Activated CD4-positive, alpha-beta T cell treated with anti-CD3 and anti-CD28 coated beads, Interleukin-2, amount 50 U/mL, for 16 hours (primary cell): ENCODE results near the gene KIF26A.

Experiments
- DNase-seq: peaks from one replicate; pipeline ENCODE4 v3.0.0-alpha.2; 2020

Gene KIF26A

GRCh38 chr14:104181761-104182530 is 43.6 kb downstream of the KIF26A start:
- no peak for DNase-seq

- DNase-seq, result no peak
Observed at GRCh38 chr14:104182857-104183425, 44.6 kb downstream of the KIF26A start.

DNA sequence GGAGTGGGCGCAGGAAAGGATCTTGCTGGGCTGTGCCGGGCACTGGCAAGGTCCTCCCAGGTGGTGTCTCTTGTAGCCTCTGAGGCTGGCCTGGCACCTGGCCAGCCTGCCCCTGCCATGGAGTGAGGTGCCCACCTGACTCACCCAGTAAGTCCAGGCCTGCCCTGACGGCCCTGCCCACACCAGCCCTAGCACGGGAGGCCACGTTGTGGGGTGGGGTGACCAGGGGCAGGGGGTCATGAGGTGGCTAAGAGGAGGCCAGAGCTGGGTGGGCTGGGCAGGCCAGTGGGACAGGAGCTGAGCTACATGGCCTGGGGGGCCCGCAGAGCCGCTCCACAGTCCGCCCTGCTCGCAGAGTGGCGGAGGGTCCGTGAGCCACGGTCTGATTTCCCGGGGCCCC is 45.4 kb downstream of the KIF26A start:
- no peak for DNase-seq

GRCh38 chr14:104184506-104184905 is 46.1 kb downstream of the KIF26A start:
- DNase-seq, result no peak

- DNase-seq, result no peak
Observed at GRCh38 chr14:104184911-104185499, 46.6 kb downstream of the KIF26A start.

- DNase-seq, result no peak
Observed at GRCh38 chr14:104185916-104186495, 47.6 kb downstream of the KIF26A start.

- no peak for DNase-seq
Observed at GRCh38 chr14:104186575-104186974, 48.2 kb downstream of the KIF26A start.

GRCh38 chr14:104187121-104187889 is 48.9 kb downstream of the KIF26A start:
- no peak for DNase-seq

GRCh38 chr14:104187931-104188726 is 49.7 kb downstream of the KIF26A start:
- DNase-seq, result no peak

DNA sequence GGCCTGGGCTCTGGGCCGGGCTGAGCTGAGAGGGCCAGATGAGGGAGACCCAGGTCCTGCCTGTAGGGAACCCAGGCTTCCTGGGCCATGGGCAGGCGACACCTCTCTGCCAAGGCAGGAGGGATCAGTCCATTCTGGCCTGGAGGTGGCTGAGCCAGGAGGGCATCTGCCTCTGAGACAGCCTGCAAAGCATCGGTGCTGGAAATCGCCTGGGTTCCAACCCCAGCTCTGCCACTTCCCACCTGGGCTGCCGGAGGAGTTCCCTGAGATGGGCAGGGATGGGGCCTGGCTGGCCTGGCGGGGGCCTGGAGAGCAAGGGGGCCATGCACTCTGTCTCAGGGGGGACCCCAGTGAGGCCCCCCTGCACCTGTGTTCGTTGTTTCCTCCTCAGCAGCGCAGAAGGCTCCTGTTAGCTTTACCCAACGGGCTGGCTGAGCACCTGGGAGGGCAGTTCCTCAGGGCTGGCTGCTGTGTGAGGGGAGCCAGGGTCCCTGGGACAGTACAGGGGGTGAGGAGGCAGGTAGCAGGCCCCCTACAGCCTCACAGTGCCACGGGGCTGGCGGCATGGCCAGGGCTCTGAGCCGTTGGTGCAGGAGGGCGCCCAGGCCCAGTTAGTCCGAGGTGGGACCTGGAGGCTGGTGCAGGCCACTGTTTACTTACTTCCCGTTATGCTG is 50.5 kb downstream of the KIF26A start:
- DNase-seq, result no peak

- no peak for DNase-seq
Observed at GRCh38 chr14:104189629-104190335, 51.4 kb downstream of the KIF26A start.

DNA sequence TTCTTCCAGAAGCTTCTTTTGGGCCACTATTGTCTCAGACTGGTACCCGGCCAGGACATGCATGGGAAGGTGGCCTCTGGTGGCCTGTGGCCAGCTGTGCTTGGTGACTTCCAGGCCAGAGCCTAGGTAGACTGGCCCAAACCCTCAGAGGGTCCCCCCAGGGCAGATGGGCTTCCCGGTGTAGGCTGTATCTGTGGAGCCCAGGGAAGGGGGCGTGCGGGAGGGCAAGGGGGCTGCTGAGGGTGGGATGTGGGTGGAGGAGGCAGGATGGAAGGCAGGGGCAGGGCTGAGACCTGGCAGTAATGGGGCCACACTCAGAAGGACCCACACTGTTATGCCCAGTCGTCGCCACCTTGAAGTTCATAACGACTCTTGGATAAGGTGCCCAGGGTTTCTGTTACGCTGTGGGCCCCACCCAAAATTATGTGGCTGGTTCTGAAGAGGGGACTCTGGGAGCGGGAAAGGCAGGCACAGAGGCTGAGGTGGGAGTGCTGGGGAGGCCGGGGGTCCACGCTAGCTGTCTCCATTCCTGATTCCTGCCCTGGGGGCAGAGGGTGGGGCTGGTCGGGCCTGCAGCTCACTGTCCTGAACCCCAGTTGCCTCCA is 52.1 kb downstream of the KIF26A start:
- no peak for DNase-seq

- DNase-seq, result no peak
Observed at GRCh38 chr14:104191409-104191997, 53.1 kb downstream of the KIF26A start.

DNA sequence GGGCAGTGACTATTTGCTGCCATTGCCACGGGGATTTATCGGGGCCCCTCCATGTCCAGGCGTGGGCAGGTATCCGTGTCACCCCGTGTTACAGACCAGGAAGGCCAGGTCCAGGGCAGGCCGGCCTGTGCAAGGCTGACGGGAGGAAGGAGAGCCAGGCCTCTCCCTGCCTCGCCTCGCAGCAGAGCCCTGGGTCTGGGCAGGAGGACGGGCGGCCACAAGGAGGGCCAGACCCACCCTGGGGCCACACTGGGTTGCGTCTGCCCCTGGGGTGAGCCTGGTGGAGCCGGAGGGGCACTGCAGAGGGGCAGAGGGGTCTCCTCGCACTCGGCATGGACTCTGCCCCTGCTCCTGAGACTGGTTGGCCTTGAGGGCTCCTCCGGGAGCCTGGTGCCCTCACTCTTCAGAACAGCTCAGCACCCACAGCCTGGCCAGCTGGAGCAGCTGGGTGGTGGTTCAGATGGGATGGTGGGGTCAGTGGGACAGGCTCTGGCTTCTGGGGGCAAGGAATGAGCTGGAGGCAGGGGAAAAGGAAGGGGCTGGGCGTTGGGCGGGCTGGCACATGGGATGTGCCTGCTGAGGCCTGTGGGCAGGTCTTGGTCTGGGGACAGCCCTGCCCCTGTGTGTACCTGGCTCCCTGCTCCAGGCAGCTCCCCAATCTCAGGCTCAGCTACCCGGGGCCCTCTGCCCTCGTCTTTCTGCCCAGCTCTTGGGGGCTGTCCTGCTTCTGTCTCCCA is 53.9 kb downstream of the KIF26A start:
- DNase-seq, result no peak

GRCh38 chr14:104192883-104193245 is 54.5 kb downstream of the KIF26A start:
- no peak for DNase-seq

DNA sequence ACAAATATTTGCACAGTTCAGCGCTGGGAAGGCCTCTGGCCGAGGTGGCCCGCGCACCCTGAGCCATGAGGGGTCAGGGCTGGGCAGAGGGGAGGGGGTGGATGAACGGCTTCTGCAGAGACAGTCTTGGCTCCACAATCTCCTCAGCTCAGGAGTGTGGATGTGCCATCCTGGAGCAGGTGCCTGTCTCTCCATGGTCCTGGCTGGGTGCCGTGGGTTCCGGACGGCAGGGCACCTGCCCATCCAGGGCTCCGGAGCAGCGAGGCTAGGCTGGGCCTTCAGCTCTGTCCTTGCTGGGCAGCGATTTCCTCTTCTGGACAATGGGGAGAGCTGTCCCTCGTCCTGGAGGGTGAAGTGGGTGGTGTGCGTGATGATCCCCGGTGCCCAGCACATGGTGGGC is 55.6 kb downstream of the KIF26A start:
- DNase-seq, result no peak

DNA sequence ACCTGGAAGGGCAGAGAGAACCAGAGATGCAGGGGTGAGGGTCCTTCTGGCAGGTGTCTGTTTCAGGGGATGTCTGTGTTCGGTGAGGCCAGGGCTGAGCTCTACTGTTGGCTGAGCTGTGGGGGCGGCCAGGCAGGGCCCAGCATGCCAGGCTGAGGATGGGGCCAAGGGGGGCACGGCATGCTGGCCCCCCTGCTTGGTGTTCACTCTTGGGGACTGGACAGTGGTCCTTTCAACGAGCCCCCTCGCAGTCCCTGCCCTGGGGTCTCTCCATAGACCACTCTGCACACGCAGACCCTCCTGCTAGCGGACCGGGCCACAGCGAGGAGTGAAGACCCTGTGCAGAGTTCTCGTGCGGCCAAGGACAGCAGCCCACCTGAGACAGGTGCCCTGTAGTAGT is 56.3 kb downstream of the KIF26A start:
- no peak for DNase-seq

DNA sequence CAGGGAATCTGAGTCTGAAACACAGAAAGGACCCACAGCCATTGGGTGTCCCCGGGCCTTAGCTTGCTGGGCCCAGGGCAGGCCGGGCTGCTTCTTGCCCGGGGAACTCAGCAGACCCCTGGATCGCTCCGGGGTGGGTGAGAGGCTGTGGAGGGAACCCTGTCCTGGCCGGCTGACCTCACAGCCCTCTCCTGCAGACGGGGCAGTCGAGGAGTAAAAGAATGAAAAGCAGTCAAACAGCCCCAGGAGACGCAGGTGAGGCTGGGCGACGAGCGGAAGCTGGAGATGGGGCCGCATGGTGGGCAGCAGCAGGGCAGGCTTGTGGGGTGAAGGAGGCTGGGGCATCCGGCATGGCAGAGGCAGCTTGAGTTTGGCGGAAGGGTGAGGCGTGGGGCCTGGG is 57.0 kb downstream of the KIF26A start:
- DNase-seq, result no peak

DNA sequence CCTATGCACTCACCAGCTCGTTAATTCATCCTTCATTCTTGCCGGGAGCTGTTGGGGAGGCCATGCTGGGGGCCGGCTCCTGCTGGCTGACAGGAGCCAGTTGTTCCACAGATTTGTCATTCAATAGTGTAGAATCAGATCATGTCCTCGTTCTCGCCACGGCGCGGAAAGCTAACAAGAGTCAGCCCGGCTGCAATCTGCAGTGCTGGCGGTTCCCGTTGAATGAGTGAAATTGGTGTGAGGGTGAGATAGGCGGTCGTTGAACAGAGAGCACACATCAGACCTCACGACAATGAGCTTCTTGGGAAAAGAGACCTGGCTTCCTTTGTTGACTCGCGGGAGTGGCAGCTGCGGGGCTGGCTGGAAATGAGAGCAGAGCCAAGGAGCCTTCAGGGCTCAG is 57.5 kb downstream of the KIF26A start:
- DNase-seq, result no peak
